Activated T-cell treated with anti-CD3 and anti-CD28 coated beads, Interleukin-2, amount 50 U/mL, for 72 hours (primary cell): Measurements from ENCODE around the gene ACAD8. TPM values are rescaled to one million over a fixed set of nuclear protein-coding genes. Genes with fewer than 3 reads are reported as not detected.
"Not testable (repeated sequence)": the region's sequence is repeated elsewhere in the genome, so short reads cannot be mapped to it uniquely, and the experiment has no call there.

Experiments
- ATAC-seq, 2 donors: fragments of 150-1000 bp; cut with Tn5 transposase; replicated peaks in 1 of 2; 2 replicates each; pipeline ENCODE4 v1.10.0; 2021; ENCODE audit warnings: moderate library complexity in 2 of 2, mild to moderate bottlenecking in 1 of 2
- DNase-seq, 2 donors: peaks; one replicate each; pipeline ENCODE4 v3.0.0; 2021 to 2022; ENCODE audit warnings: mixed read lengths in 1 of 2
- H3K27ac Mint-ChIP-seq: one replicate; pipeline ENCODE4 v1.8.0; 2022; ENCODE audit warnings: mild to moderate bottlenecking, moderate library complexity, mixed read lengths
- H3K27me3 Mint-ChIP-seq: one replicate; pipeline ENCODE4 v1.8.0; 2022; ENCODE audit warnings: low read depth, mixed read lengths
- H3K36me3 Mint-ChIP-seq, 2 donors: one replicate each; pipeline ENCODE4 v1.8.0; 2022; ENCODE audit warnings: mixed read lengths in 2 of 2, mild to moderate bottlenecking in 1 of 2; ENCODE audit not compliant: insufficient read depth in 2 of 2
- H3K4me1 Mint-ChIP-seq: one replicate; pipeline ENCODE4 v1.8.0; 2022; ENCODE audit warnings: low read depth, mixed read lengths
- H3K4me3 Mint-ChIP-seq, 2 donors: one replicate each; pipeline ENCODE4 v1.8.0; 2022; ENCODE audit warnings: mild to moderate bottlenecking in 2 of 2, mixed read lengths in 2 of 2, moderate library complexity in 2 of 2
- H3K9me3 Mint-ChIP-seq, 2 donors: one replicate each; pipeline ENCODE4 v1.8.0; 2022; ENCODE audit warnings: mixed read lengths in 2 of 2
- total RNA-seq, 2 donors: library from RNA; stranded (reverse); gene quantifications; one replicate each; pipeline ENCODE4 v1.2.3, GENCODE V29; 2022

The ACAD8 gene
- total RNA-seq, 2 donors from 2014 or later, result 21.6 to 24.0 TPM

DNA sequence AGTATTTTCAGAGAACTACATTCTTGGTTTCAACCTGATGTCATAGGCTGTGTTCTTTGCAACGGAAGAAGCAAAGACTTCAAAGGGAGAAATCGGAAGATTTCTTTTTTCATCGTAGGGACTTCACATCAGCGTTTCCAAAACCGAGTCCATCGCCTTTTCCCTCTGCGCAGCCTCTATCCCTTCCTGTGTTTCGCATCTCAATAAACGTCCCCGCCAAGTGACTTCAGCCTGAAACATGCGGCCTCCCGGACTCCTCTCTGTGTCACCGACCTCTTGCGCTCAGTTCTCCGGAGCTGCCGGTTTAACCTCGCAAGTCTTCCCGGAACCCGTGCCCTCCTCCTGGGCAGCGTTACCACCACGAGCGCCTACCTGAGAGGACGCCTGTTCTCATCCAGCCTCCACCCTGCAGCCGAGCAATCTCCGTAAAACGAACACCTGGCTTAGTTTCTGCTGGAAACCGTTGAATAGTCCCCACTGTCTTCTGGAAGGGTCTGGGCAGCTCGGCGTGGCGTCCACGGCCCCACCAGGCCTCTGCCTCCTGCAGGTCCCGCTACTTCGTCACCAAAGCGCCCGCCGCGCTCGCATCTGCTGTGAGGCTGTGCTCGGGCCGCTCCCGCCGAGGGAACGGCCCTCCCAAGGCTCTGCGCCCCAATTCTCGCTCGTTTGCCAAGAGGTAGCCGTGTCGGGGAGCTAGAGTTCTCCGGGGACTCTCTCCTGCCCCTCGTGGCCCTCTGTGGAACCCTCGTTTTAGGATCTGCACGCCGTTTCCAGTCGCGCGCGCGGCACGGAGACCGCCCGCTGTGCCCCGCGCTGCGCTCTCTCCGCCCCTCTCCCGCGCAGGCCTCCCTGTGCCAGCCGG is 22.4 kb downstream of the ACAD8 start, which contains the start of gene GLB1L3:
Gene GLB1L3 (plus strand): TSS at position 846 of the 862 bp plus-strand sequence. CDS start 362 bp downstream, outside the sequence.
- ATAC-seq (peak; percentile 90 to 94), DNase-seq (peak; percentile 83 to 89)
- Mint-ChIP-seq H3K27me3 (no peaks in the 10 kb centered on the region), H3K4me3 (peak within 1 kb of the TSS; percentile 95 to 98), H3K27ac (peak within 1 kb of the TSS; percentile 97), H3K4me1 (peaks cover 44% of the 10 kb centered on the region), H3K36me3 (peaks cover 5 to 8% of the 10 kb centered on the region in 2 donors), H3K9me3 (no peaks in the 10 kb centered on the region)

DNA sequence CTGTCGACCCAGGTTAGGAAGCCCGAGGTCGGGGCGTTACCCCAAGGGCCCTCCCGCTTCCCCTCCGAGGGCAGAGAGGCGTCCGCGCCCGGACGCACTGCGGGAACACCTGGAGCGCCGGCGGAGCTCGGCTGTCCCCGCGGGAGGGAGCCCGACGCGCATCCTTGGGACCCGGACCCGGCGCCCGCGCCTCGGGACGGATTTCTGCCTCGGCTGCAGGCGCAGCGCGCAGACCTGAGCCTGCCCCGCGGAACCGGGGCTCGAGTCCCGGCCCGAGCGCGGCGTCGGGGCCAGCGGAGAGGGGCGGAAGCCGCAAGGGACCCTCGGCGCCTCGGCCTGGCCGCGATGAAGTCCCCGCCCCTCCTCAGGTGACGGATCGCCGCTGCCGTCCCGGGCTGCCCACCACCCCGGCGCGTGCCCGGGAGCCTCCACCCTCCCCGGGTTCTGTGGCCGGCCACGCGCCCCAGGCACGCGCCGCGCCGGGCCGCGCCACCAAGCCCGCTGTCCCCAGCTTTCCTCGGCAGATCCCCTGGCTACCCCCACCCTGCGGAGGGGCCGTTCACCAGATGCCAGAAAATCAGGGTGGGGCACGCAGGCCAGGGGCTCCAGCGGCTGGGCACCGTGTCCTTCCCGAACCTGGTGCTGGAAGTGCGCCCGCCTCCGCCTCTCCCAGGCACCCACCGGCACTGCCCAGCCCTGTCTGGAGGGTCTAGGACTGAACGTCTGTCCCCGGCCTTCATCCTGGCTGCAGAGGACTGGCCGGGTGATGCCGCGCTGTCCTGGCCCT is 23.2 kb downstream of the ACAD8 start:
- Mint-ChIP-seq H3K27ac (no peak overlapping the region), H3K4me3 (peak overlapping the region; percentile 95 to 98)
- peak; percentile 32 to 43 for ATAC-seq

DNA sequence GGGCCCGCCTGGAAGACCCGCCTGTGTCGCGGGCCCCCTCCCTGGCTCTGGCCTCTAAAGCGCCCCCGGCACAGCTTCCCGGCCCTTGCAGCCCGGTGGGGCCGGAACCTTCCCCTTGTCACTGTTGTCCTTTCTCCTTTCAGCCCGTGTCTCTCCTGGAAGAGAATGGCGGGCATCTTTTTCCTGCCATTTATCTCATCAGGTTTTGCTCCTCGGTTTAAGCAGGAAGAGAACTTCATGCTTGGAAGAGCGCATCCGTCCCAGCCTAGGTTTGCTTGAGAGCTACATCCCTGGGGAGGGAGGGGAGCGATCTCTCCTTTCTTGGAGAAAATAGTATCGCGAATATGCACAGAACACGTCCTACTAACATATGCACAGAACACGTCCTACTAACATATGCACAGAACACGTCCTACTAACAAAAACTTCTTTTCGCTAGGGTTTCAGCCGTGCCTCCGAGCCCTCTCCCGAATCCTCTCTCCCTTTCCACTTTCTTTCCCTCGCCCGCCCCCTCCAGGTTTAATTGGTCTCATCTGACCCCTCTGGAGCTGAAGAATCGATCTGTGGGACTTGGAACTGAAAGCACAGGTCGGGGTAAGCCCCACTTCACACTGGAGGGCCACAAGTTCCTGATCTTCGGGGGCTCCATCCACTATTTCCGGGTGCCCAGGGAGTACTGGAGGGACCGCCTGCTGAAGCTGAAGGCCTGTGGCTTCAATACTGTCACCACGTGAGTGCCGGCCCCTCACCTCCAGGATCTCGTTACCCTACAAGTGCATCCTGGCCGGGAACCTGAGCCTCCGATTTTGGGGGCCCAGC is 24.0 kb downstream of the ACAD8 start:
- Mint-ChIP-seq H3K4me3 (peak overlapping the region; percentile 87 to 93), H3K27me3 (no peaks in the 10 kb centered on the region), H3K36me3 (peaks cover 5 to 8% of the 10 kb centered on the region in 2 donors), H3K9me3 (no peaks in the 10 kb centered on the region), H3K27ac (peak overlapping the region; percentile 58), H3K4me1 (peaks cover 36% of the 10 kb centered on the region)
- ATAC-seq (no peak), DNase-seq (no peak)

More for the DNA sequence above, 23.2 kb downstream of the ACAD8 start:
- peaks cover 5 to 8% of the 10 kb centered on the region in 2 donors for H3K36me3 Mint-ChIP-seq
- no peaks in the 10 kb centered on the region for H3K27me3 Mint-ChIP-seq
- H3K9me3 Mint-ChIP-seq, result no peaks in the 10 kb centered on the region
- peak in 1 of 2 donors; percentile 36 for DNase-seq
- peaks cover 40% of the 10 kb centered on the region for H3K4me1 Mint-ChIP-seq

DNA sequence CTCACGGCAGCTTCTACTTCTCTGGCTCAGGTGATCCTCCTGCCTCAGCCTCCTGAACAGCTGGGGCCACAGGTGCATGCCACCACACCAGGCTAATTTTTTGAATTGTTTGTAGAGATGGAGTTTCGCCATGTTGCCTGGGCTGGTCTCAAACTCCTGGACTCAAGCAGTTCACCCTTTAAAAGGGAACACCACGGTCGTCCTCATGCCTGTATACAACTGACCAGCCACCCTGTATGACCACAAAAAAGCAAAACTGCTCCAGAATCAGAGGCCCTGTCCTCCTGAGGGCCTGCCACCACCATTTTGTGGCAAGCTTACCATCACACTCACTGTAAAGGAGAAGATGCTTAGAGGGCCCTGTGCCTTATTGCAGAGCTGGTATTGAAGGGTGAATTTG is 25.0 kb downstream of the ACAD8 start:
- H3K4me1 Mint-ChIP-seq, result peaks cover 27% of the 10 kb centered on the region
- ATAC-seq, result no peak

DNA sequence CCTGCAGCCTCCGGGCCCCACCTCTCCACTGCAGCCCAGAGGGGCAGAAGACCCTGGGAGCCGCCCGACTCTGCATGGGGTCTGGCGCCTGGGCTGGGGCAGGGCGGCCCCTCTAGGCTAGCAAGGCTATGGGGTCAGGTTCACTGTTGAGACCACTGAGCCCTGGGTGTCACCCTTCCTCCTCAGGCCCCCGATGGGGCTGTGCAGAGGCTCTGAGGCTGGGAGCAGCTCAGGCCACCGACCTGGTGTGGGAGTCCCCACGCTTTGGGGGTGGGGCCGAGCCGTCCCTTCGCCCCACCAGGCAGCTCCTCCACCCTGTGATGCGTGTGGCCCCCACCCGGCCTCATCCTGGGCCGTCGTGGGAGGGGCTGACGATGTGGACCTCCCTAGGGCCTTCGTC is 28.3 kb downstream of the ACAD8 start:
- not testable (repeated sequence) for H3K27ac Mint-ChIP-seq, H3K4me3 Mint-ChIP-seq, H3K9me3 Mint-ChIP-seq, DNase-seq, H3K36me3 Mint-ChIP-seq, H3K4me1 Mint-ChIP-seq, ATAC-seq, H3K27me3 Mint-ChIP-seq

More for the DNA sequence above, 25.0 kb downstream of the ACAD8 start:
- Mint-ChIP-seq H3K4me3 (no peak overlapping the region), H3K27me3 (no peaks in the 10 kb centered on the region), H3K9me3 (no peaks in the 10 kb centered on the region), H3K36me3 (peaks cover 5 to 8% of the 10 kb centered on the region in 2 donors), H3K27ac (no peak overlapping the region)
- no peak for DNase-seq

DNA sequence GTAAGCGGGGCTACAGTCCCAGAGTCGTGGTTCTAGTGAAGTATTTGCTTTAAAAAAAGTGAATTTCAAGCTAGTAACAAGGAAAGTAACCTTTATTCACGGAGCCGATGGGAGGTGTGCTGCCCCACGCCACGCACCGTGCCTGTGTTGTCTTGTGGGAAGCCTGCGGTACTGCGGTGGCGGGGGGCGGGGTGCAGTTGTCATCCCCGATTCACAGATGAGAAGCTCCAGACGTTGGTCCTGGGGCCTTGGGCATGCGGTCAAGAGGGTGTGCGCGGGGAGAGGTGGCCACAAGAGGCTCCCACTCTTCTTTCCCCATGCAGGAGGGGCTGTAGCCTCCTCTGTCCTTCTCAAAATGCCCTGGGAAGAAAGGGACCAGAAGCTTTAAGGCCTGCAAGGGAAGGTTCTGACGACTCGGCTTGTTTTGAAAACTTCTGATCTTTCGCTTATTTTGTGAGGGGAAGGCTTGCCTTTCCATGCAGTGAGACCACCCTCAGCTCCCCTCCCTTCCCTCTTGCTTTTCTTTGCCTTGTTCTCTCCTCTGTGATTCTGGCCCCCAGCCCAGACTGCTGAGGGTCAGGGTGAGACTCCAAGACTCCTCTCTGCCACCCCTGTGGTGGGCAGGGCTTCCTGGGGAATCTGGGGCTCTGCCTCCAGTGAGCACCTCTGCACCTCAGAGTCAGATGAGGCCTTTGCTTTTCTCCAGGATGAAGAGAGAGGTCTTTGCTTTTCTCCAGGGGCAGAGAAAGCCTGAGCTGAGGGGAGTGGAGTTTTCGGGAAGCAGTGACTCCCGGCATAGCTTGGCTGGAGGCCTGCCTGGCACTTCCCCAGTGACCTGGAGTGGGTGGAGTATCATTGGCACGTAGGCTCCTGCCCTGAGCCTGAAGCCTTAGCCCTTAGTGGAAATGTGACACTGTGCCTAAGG is 29.0 kb downstream of the ACAD8 start:
- no peak overlapping the region for H3K4me3 Mint-ChIP-seq
- DNase-seq, result no peak
- ATAC-seq, result no peak
- H3K9me3 Mint-ChIP-seq, result no peaks in the 10 kb centered on the region
- no peaks in the 10 kb centered on the region for H3K27me3 Mint-ChIP-seq
- no peak overlapping the region for H3K27ac Mint-ChIP-seq
- H3K4me1 Mint-ChIP-seq, result peaks cover under 1% of the 10 kb centered on the region
- H3K36me3 Mint-ChIP-seq, result peaks cover 1 to 3% of the 10 kb centered on the region in 2 donors

DNA sequence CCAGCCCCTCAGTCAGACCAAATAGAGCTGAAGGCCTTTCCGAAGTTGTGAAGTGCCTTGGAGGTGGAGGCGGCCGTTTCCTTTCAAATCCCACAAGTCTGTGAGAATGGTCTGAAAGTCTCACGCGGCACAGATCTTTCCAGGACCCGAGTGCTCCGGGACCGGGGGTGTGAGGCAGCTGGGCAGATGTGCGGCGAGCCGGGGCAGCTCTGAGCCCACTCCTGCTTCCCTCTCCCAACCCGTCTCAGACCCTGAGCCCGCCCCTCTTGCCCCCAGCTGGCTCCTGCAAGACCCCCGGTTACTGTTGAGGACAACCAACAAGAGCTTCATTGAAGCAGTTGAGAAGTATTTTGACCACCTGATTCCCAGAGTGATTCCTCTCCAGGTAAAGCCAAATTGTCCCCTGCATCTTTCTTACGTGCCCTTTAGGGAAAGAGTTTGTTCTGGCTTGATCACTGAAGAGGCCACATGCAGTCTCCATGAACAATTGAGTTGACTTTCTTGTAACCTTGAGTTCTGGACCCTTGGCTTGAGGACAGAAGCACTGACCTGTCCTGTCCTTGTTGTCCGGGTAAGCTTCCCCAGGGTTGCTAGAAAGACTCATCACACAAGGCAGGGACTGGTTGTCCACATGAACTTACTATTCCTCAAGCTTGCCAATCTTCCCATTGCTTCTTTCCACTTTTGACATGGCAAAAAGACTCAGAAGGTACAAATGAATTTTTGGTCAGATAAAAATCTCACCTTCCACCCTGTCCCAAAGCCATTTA is 30.3 kb downstream of the ACAD8 start:
- Mint-ChIP-seq H3K27me3 (no peaks in the 10 kb centered on the region), H3K4me1 (no peaks in the 10 kb centered on the region), H3K36me3 (no peaks in the 10 kb centered on the region), H3K27ac (no peak overlapping the region), H3K4me3 (no peak overlapping the region), H3K9me3 (no peaks in the 10 kb centered on the region)
- no peak for DNase-seq
- no peak for ATAC-seq

DNA sequence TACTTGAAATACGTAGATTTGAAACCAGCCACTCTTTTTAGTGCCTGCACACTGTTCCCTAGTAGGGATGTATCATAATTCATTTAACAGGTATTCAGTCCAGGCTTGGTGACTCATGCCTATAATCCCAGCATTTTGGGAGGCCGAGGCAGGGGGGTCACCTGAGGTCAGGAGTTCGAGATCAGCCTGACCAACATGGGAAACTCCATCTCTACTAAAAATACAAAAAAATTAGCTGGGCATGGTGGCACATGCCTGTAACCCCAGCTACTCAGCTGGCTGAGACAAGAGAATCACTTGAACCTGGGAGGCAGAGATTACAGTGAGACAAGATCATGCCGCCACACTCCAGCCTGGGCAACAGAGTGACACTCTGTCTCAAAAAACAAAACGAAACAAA is 31.0 kb downstream of the ACAD8 start:
- H3K4me3 Mint-ChIP-seq, H3K36me3 Mint-ChIP-seq, ATAC-seq, DNase-seq, H3K27ac Mint-ChIP-seq, H3K4me1 Mint-ChIP-seq, H3K27me3 Mint-ChIP-seq, H3K9me3 Mint-ChIP-seq: not testable (repeated sequence)

DNA sequence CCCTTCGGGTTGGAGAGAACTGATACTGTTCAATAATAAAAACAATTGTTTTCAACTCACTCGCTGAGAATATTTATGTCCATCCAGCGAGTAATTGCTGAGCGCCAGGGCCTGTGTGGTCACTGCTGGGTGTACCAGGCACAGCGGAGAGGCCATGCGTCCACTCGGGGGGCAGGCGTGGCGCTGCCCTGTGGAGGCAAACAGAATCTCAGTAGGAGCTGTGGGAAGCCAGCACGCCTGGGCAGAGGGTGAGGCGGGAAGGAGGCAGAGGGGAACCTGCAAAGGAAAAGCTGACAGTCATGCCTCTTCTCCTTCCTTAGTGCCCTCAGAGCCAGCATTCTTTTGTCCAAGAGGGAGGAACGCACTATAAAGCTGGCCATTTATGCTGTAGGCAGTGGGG is 34.2 kb downstream of the ACAD8 start:
- no peaks in the 10 kb centered on the region for H3K9me3 Mint-ChIP-seq
- ATAC-seq (no peak), DNase-seq (no peak)
- H3K27ac Mint-ChIP-seq, result no peak overlapping the region
- no peaks in the 10 kb centered on the region for H3K4me1 Mint-ChIP-seq
- H3K4me3 Mint-ChIP-seq, result no peak overlapping the region
- H3K36me3 Mint-ChIP-seq, result no peaks in the 10 kb centered on the region
- H3K27me3 Mint-ChIP-seq, result no peaks in the 10 kb centered on the region

DNA sequence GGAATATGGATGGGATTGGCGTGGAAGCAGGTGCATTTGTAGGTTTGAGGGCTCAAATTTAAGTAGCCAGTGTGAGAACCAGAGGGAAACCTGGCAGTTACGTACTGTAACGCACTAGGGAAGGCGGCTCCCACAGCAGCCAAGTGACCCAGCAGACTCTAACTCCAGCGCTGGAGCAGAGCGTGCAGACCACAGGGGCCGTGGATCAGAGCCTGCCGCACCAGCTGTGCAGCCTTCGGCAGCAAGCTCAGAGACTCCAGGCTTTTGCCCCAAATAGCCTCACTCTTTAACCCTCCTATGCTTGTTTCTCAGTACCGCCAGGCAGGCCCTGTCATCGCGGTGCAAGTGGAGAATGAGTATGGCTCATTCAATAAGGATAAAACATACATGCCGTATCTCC is 35.1 kb downstream of the ACAD8 start:
- ATAC-seq (no peak), DNase-seq (no peak)
- H3K9me3 Mint-ChIP-seq, result no peaks in the 10 kb centered on the region
- H3K4me3 Mint-ChIP-seq, result no peak overlapping the region
- no peaks in the 10 kb centered on the region for H3K36me3 Mint-ChIP-seq
- no peaks in the 10 kb centered on the region for H3K4me1 Mint-ChIP-seq
- H3K27ac Mint-ChIP-seq, result no peak overlapping the region
- H3K27me3 Mint-ChIP-seq, result no peaks in the 10 kb centered on the region

DNA sequence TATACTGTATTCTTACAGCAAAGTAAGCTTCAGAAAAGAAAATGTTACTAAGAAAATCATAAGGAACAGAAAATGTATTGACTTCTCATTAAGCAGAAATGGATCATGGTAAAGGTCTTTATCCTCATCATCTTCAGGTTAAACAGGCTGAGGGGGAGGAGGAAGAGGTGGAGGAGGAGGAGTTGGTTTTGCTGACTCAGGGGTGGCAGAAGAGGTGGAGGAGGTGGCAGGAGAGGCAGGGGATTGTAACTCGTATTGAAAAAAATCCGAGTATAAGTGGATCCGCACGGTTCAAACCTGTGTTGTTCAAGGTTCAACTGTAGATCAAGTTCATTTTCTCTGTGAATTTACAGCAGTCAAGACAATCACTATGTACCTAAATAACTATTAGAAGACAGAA is 35.8 kb downstream of the ACAD8 start:
- no peaks in the 10 kb centered on the region for H3K36me3 Mint-ChIP-seq
- H3K27ac Mint-ChIP-seq, result no peak overlapping the region
- ATAC-seq, result no peak
- H3K4me3 Mint-ChIP-seq, result no peak overlapping the region
- DNase-seq, result no peak
- H3K9me3 Mint-ChIP-seq, result no peaks in the 10 kb centered on the region
- no peaks in the 10 kb centered on the region for H3K4me1 Mint-ChIP-seq
- no peaks in the 10 kb centered on the region for H3K27me3 Mint-ChIP-seq
